SKM-1 (cell line): ENCODE measurements around the gene KDM4C.
"Not testable (repeated sequence)": the region's sequence is repeated elsewhere in the genome, so short reads cannot be mapped to it uniquely, and the experiment has no call there.

Experiments
- DNase-seq: peaks from one replicate; lab custom pipeline; 2025; ENCODE audit not compliant: unreplicated experiment; lab: John Stamatoyannopoulos, UW

The KDM4C gene

GRCh38 chr9:7028591-7028990, 270.8 kb downstream of the KDM4C start:
- DNase-seq, result no peak

- DNase-seq, result not testable (repeated sequence)
These were observed 273.2 kb downstream of the KDM4C start for GRCh38 chr9:7030943-7031342.

GRCh38 chr9:7033076-7034045, 275.6 kb downstream of the KDM4C start:
- DNase-seq, result no peak

- DNase-seq, result no peak
These were observed 279.4 kb downstream of the KDM4C start for GRCh38 chr9:7037176-7037575.

- no peak for DNase-seq
These were observed 284.4 kb downstream of the KDM4C start for GRCh38 chr9:7042124-7042523.

GRCh38 chr9:7045361-7045760, 287.6 kb downstream of the KDM4C start:
- DNase-seq, result no peak

GRCh38 chr9:7051711-7052110, 293.9 kb downstream of the KDM4C start:
- no peak for DNase-seq

- no peak for DNase-seq
These were observed 296.1 kb downstream of the KDM4C start for GRCh38 chr9:7053903-7054302.

- no peak for DNase-seq
These were observed 297.6 kb downstream of the KDM4C start for GRCh38 chr9:7055171-7055903.

GRCh38 chr9:7056254-7056653, 298.5 kb downstream of the KDM4C start:
- DNase-seq, result no peak

- no peak for DNase-seq
These were observed 300.7 kb downstream of the KDM4C start for GRCh38 chr9:7058473-7058872.

GRCh38 chr9:7067169-7067568, 309.4 kb downstream of the KDM4C start:
- DNase-seq, result no peak

GRCh38 chr9:7071916-7072315, 314.1 kb downstream of the KDM4C start:
- no peak for DNase-seq

GRCh38 chr9:7073706-7074105, 315.9 kb downstream of the KDM4C start:
- DNase-seq, result no peak

- DNase-seq, result no peak
These were observed 317.4 kb downstream of the KDM4C start for GRCh38 chr9:7075154-7075553.

GRCh38 chr9:7079051-7079450, 321.3 kb downstream of the KDM4C start:
- no peak for DNase-seq

GRCh38 chr9:7081065-7081600, 323.4 kb downstream of the KDM4C start:
- peak; percentile 63 for DNase-seq

- no peak for DNase-seq
These were observed 325.4 kb downstream of the KDM4C start for GRCh38 chr9:7083192-7083591.

GRCh38 chr9:7085357-7085756, 327.6 kb downstream of the KDM4C start:
- DNase-seq, result no peak

GRCh38 chr9:7086389-7086788, 328.6 kb downstream of the KDM4C start:
- DNase-seq, result no peak

GRCh38 chr9:7088611-7089010, 330.8 kb downstream of the KDM4C start:
- DNase-seq, result no peak
